GM03348 (cell line): ENCODE measurements around the gene DUSP9.

Experiments used
- DNase-seq: peaks from one replicate; pipeline ENCODE4 v3.0.0; 2012; ENCODE audit warnings: low spot score

The DUSP9 gene

DNA sequence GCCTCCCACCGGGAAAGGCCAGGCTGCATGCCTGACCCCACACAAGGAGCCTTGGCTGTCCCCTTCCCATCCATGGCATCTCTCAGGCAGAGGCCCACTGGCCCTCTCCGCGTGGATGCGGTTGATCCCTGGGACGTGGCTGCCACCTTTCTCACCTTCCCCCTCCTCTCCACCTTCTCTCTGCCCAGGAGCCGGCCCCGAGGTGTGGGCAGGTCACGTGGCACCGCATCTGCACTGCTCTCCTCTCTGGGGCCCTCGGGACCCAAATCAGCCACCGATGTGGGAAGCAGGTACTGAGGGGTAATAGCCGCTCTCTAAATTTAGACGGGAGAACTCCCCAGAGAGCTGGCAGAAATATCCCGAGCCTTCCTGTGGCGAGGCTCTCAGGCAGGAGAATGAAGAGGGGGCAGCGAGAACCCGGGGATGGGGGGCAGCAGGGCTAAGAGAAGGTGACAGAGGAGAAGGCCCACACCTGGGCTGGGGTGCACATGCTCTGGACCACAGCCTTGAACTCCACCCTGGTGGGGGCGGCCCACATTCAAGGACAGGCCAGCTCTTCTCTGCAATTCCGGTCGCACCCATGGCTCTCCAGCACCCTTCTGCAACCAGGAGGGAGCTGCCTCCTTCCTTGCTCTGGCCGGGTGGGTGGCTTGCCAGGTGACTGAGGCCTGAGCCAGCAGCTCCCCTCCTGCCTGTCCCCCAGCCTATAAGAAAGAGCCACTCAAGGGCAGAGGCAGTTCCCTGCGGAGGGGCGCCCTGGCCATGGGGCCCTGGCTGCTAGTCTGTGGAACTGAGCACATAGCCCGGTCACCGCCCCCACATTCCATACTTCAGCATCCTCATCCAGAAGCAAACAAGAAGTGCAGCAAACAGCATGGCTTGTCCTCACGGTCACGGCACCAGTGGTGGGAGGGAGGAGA lies 9.6 kb upstream of the DUSP9 start:
- no peak for DNase-seq

DNA sequence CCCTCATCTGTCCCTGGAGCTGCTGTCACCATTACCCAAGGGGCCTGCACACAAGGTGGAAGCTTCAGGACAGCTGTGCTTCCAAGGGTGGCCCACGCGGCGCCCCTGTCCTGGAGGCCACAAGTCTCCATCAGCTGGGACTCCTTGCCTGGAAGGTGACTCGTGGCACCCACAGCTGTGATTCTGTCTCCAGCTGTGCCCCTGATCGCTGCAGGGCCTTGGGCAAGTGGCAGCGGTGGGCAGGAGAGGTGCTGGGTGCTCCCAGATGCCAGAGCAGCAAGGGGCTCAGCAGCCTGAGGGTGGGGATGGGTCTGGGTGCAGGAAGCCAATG lies 9.0 kb upstream of the DUSP9 start:
- no peak for DNase-seq

DNA sequence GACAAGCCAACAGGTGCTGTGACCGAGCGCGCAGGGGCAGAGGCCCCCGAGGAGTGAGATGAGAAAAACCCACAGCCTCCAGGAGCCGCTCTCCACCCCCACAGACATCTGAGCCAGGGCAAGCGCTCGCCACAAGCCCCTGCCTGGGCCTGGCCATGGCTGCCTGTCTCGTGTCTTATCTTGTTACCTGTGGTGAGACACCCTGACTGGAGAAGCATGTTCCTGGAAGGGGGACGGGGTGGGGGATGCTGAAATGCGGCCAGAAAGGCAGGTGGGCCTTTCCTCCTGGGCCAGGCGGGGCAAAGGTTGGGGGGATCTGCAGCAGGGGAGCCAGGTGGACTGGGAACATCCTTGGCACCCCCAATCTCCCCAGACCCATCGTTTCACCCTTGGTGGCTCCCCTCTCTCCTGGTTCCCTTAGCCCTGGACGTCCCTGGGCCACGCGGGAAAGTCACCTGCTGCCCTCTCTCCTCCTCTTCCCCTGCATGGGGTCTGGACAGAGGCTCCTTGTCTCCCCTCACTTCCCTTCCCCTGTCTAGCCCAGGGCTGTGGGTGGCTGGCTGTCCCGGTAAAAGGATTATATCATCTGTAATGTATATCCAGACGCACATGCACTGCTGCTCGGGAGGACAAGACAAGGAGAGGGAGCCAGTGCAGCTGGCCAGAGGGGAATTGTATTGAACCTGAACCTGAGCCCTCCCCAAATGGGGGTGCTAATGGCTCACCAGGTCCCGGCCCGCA lies 8.4 kb upstream of the DUSP9 start:
- no peak for DNase-seq

DNA sequence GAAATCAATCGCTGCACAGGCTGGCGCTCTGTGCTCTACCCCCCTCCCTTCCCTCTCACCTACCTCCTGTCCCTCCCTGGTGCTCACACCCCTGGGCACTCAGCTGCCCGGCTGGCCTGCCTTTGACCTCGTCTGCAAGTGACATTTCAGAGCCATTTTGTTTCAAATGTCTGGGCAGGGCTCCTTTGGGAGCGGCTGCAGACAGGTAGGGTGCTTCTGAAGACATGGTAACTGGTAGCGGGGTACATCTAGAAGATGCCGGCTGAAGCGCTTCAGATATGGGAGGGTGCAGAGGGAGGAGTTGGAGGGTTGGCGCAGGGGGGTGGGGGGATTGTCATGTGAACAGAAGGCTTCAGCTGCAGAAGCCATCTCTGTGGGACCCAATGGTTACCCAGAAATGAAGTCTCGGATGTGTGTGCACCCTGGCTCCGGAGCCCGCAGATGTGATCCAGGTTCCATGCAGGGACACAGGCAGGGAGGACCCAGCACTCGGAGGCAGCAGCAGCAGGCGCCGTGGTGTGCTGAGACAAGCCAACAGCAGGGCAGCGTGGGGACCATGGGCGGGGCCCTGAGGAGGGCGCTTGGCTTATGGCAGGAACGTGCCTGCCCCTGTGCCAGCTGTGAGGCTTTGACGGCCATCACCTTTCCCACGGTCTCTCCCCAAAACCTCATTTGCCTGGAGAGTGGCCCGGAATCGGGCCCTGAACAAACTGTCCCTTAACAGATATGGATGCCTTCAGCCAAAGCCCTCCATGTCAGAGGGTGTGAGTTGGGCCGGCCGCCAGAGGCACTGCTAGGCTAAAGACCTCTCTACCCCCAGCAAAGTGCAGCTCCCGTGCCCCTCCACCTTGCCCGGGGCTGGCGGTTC lies 7.6 kb upstream of the DUSP9 start:
- no peak for DNase-seq

DNA sequence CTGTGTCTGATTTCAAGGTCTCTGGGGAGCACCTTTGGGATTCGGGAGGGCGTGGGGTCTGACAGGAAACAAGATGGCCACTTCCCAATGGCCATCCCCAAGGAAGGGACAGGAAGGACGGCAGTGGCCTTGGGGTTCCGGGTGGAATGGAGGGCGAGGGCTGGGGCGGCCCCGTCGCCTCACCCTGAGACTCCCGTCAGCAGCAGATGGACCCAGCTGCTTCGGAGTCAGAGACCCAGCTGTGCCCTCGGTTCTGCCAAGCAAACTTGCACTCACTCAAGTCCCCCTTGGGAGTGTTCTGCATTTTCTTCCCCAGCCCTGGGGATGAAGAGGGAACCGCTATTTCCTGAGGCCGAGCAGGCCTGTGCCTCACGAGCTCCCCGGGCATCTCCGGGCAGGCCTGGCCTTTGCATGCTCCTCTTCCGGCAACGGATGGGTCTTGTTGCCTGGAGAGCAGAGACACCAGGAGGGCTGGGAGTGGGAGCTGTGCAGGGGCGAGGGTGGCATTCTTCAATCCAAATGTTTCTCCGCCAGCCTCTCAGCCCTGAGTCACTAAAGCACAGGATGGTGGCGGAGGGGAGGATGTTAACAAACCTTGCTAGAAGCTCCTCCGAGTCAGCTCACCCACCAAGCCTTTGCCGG lies 6.8 kb upstream of the DUSP9 start:
- no peak for DNase-seq

DNA sequence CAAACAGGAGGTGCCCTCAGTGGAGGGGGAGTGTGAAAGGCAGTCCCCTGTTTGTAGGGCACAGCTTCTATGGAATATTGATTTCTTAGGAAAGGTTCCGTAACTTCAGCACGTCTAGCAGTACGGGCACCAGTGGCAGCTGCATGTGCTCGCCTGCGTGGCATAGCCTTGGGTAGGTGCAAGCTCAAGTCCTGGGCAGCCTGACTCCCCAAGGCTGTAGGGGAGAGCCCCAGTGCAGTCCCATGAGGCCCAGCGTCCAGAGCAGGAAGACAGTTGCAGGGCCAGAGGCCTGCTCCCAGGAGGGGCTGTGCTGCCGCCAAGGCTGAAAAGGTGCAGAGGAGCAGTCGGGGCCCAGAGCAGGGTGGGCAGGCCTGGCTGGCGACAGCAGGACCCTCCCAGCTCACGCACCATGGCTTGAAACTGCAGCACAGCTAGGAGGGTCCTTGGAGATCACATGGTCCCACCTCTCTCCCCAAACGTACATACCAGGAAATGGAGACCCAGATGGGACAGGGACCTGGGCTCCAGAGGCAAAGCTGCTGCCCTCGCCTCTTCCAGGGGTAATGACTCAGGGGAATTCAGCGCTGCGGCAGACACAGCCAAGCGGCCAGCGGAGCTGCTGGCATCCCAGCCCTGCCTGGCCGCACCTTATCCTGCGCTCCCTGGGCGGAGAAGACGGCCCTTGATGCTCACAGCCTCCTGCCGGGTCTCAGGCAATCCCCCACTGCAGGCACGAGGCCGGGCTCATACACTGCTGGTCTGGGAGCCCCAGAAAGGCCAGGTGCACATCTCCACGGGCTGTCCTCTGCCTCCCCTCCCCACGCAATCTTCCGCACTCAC lies 6.0 kb upstream of the DUSP9 start:
- no peak for DNase-seq

DNA sequence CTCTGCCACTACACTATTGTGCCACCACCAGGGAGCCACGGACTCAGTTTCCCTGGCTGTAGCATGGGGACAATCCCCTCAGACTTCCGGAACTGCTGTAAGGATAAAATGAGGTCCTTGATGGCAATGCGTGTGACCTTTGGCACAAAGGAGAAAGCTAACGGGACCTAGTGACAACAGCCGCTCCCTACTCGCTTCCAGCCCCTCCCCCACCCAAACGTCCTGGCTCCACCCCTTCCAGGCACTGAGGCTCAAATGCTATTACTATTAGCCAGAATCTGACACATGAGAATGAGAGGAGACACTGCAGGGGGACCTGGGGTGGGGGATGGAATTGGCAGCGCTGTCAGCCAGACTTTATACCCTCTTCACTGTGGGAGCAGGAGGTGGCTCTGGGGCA lies 5.4 kb upstream of the DUSP9 start:
- no peak for DNase-seq

DNA sequence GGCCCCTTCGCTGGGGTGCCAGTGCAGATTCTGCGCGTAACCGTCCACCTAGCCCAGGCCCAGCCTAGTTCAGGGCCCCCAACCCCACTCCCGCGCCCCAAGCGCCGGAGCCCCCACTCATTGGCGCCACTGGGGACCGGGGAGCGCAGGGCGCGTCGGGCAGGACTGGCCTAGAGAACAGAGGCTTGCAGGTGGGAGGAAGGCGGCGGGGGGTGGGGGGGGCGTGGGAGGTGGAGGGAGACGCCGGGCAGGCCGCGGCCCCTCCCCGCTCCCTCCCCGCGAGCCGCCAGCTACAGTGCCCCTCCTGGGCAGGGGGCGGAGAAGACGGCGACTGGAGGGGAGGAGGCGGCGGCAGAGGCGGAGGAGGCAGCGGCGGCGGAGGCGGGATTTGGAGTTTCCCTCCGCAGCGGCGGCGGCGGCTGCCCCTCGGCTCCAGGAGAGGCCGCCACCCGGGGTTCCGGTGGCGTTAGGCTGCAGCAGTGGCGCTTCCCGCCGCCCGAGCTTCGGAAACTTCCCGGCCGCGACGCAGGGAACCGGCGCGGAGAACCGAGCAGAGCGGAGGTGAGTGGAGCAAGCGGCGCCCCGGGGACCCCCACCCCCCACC lies 4.8 kb upstream of the DUSP9 start:
- DNase-seq = no peak

DNA sequence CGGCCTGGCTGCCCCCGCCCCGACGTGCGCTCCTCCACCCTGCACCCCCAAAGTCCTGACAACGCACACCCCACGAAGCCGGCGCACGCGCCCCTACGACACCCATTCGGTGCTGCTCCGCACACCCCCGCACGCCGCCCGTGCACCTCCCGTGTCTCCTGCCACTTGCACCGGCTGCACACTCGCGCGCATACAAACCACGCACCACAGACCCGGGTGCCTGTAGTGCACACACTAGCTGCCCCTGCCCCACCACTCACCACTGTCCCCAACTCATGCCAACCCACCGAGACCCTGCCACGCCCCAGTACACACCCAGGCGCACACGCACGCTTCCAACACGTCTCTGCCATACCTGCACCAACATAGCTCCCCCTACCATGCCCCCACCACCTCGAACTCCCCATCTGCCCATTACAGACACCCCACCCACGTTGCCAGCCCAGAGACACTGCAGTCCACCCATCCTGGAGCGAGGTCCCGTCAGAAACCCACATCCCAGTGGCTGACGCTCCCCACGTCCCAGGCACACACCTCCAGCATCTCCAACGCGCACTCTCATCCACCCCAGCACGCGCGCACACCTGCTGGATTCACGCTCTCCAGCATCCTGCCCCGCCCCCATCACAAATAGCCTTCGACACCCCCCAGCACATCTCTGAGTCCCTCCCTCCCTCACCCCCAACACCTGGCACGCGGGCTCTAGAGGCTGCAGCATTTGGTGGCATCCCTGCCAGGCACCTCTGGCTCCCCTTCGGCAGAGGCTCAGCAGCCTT lies 4.2 kb upstream of the DUSP9 start:
- DNase-seq = no peak

DNA sequence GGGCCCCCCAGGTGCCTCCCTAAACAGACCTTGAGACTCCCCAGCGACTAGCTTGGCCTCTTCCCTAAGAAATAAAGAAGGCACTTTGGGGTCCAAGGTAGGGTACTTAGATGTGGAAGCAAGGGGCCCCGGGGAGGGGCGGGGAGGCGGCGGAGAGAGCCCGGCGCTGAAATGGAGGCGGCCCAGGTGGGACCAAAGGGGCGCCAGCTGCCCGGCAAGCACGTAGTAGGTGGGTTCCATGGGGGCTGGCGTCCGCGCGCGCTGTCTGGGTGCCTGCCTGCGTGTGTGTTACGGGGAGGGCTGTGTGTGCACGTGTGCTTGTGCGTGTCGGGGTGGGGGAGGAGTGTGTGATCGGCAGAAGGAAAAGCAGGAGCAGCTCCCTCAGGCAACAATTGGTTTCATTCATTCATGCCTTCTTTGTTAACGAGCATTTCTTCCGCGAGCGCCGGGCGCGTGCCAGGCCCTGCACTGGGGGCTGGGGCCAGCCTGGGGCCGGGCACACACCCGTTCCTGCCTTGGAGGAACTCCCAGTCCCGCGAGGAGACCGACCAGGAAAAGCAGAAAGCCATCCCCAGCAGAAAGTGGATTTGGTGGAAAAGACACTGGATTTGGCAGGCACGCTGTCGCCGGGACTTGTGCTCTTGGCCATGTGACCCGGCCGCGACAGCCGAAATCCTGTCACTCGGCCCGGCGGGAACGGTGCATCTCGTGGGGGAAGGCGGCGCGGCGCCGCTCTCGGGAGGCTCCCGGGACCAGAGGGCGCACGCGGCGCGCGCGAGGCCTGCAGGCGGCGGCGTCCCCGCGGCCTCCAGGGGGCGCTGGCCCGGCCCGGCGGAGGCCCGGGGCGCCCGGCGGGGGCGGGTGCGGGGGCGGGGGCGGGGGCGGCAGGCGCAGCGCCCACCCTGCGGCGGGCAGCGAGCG lies 3.3 kb upstream of the DUSP9 start:
- peak; percentile 57 for DNase-seq

DNA sequence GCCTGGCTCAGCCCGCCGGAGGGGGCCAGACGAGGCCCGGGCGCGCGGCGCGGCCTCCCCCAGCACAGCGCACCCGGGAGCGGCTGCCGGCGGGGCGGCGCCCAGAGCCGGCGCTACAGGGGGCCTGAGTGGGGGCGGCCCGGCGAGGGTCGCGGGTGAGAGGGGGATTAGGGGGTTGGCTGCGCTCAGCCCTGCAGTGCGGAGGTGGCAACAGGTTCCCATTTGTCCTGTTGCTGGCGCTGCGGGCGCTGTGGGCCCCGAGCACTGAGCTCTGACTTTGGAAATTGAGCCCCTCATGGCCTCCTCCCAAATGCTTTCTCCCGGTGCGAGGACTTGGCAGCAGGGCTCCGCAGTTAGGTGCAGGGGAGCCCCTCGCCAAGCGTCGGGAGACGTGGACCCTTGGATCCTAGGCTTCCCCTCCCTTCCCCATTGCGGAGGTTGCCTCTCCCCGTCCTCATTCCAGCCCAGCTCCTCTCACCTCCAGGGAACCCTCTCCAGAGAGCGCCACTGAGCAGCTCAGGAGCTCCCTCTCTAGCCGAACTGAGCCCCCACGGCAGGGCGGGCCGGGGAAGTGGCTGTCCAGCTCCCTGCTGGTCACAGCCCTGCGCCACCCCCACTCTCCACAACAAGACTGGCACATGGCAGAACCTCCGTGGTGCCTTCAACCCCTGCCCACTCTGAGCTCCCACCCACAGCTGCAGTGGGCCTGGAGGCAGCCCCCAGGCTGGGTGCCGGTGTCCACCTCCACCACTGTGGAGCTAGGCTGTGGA lies 2.5 kb upstream of the DUSP9 start:
- DNase-seq = no peak

DNA sequence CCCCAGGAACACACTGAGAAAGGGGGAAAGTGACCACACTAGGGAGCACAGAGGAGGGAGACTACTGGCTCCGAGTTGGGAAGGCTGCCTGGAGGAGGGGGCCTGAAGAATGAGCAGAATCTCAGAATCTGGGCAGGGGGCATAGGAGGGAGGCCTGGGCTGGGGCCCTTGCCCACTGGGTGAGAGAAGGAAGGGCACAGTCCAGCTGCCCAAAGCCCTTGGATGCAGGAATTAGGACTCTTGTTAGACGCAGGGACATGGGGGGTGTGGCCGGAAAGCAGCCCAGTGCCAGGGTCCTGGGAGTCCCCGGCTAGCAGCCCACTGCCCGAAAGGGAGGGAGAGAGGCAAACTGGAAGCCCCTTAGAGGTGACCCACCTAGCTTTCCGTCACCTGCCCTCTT lies 1.9 kb upstream of the DUSP9 start:
- DNase-seq = no peak

DNA sequence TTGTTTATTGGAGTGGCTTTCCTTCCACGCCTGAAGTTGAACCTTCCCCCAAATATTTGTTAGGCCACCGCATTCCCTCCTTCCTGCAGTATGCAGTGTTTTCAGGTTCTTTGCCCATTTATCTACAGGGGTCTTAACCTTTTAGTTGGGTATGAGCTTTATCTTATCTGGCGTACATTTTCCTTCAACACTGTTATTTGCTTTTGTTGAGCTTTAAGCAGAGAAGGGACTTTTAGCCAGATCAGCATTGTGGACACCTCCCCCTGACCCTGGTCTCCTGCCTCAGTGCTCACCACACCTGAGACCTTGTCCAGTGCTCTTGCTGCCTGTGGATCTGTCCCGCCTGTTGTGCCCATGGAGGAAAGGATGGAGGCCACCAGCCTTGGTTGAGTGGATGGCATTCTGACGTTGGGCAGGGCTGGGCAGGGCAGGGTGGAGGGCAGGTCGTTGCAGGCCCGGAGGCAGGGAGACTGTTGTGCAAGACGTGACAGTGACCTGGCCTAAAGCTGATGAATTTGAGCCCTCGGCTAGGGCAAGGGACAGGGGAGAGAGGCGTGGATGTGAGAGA lies 998 bp upstream of the DUSP9 start:
- no peak for DNase-seq

DNA sequence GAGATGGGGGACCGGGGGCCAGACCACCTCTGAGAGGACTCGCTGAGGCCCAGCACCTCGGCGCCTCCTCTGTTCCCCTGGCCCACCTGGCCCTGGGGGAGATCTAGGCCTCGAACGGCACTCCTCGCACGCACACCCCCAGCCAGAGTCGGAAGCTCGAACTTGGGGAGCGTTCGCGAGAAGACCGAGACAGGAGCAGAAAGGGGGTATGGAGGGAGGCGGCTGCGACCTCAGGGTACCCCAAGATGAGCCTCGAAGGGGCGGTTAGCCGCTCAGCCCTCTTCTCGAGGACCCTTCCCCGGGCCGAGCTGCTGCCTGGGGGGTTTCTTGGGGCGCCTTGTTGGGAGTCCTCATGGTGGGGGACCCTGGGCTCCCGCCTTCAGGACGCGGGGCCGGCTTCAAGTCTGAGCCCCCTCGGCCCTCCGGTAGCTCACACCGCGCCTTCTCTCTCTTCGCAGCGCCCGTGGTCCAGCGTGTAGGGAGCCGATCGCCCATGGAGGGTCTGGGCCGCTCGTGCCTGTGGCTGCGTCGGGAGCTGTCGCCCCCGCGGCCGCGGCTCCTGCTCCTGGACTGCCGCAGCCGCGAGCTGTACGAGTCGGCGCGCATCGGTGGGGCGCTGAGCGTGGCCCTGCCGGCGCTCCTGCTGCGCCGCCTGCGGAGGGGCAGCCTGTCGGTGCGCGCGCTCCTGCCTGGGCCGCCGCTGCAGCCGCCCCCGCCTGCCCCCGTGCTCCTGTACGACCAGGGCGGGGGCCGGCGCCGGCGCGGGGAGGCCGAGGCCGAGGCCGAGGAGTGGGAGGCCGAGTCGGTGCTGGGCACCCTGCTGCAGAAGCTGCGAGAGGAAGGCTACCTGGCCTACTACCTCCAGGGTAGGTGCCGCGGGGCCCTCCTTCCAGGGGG lies 706 bp downstream of the DUSP9 start:
- DNase-seq = no peak

DNA sequence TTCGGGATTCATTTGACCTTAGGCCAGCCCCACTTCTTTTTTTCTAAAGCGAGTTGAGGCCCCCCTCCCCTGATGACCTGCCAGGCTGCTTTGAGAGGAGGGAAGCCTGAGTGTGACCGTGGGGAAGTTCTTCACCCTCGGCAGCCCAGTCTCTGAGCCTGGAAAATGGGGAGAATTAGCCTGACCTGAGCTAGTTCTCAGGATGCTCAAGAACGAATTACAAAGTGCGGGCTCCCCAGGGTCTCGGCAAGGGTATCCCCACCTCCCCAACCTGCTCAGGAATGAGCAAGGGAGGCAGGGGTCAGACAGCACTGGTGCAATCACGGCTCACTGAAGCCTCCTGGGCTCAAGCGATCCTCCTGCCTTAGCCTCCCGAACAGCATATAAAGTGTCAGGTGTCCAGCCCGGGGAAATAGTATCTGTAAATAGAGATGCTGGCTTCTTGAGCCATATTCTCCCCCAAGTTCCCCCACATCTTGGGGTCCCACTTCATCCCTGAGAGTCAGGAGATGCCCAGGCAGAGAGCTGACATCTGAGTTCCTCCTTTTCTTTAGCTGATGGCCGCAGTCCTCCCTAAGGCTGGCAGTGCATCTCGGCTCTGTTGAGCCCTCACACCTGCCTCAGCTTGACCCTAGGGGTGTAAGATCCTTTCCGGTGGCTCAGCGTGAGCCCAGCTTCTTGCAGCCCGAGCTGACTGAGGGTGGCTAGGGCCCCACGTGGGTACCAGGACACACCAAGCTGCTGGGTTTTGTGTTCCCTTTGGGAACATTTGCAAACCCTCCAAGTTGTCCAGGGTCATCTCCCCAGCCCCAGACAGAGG lies 1.6 kb downstream of the DUSP9 start:
- no peak for DNase-seq
